GM12872 (cell line): Measurements from ENCODE around the gene DNPH1.

Source experiments
- TF ChIP-seq, protein P1 (sequence below): IDR thresholded peaks from 3 replicates; pipeline ENCODE4 v1.5.1; 2011; ENCODE audit warnings: low read depth, mild to moderate bottlenecking, low read length, moderate library complexity; ENCODE audit not compliant: insufficient read depth

DNPH1 gene

DNA sequence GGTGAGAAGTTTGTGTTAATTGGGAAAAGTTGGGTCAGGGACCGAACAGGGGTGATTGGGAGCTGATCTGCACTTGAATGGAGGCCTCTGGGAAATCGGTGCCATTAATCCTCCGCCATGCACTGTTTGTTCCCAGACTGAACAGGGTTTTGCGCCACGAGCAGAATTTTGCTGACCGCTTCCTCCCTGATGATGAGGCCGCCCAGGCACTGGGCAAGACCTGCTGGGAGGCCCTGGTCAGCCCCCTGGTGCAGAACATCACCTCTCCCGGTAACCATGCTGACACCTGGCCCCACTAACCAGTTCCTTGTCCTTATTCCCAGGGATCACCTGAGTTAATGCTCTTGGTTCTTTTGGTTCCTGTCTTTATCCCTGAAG lies 25.6 kb downstream of the DNPH1 start:
- TF ChIP-seq, protein P1, sequence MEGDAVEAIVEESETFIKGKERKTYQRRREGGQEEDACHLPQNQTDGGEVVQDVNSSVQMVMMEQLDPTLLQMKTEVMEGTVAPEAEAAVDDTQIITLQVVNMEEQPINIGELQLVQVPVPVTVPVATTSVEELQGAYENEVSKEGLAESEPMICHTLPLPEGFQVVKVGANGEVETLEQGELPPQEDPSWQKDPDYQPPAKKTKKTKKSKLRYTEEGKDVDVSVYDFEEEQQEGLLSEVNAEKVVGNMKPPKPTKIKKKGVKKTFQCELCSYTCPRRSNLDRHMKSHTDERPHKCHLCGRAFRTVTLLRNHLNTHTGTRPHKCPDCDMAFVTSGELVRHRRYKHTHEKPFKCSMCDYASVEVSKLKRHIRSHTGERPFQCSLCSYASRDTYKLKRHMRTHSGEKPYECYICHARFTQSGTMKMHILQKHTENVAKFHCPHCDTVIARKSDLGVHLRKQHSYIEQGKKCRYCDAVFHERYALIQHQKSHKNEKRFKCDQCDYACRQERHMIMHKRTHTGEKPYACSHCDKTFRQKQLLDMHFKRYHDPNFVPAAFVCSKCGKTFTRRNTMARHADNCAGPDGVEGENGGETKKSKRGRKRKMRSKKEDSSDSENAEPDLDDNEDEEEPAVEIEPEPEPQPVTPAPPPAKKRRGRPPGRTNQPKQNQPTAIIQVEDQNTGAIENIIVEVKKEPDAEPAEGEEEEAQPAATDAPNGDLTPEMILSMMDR: no peak

DNA sequence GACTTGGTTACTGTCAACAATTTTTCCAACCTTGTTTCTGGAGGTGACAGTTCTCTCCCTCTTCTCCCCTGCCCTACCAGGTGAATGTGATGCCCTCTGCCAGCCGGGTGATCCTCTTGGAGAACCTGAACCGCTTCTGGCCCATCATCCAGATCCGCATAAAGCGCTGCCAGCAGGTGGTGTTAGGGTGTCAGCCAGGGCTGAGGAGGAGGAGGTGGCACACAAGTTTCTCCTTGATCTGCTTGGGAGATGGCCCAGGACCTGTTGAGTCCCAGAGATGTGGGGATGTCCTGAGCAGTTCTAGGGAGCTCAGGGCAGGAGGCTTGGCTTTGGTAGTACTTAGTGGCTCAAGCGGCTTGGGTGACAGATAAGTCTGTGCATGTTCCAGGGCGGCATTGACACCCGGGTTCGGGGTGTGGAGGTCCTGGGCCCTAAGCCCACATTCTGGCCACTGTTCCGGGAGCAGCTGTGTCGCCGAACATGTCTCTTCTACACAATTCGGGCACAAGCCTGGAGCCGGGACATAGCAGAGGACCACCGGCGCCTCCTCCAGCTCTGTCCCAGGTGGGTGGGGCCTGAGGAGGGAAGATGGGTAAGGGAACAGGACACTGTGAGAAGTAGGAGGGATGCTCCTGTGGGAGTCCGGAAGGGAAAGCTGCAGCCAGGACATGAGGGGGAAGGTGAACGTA lies 26.1 kb downstream of the DNPH1 start:
- TF ChIP-seq, protein P1: no peak

DNA sequence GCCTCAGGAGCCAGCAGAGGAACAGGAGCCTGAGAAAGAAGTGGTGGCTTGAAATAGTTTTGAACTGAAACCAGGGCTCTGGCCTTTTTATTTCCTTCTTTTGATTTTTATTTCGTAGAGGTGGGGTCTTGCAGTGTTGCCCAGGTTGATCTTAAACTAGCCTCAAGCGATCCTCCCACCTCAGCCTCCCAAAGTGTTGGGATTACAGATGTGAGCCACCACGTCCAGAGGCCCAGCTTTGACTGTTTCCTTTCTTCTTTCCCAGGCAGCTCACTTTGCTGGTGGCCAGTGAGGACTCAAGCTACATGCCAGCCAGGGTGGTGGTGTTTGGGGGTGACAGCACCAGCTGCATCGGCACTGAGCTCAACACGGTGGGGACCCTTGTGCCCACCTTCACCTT lies 26.8 kb downstream of the DNPH1 start:
- TF ChIP-seq, protein P1: no peak

DNA sequence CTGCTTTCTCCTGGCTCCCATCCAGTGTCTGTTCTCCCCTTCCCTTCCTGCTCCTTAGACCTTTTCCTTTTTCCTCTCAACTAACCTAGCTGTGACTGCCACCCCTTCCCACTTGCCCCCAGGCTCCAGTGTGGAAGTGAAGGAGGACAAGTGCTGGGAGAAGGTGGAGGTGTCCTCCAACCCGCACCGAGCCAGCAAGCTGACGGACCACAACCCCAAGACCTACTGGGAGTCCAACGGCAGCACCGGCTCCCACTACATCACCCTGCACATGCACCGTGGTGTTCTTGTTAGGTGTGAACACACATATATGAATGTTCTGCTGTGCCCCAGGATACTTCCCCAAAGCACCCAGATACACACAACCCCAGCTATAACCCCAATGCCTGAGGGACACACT lies 28.7 kb downstream of the DNPH1 start:
- TF ChIP-seq, protein P1: no peak

DNA sequence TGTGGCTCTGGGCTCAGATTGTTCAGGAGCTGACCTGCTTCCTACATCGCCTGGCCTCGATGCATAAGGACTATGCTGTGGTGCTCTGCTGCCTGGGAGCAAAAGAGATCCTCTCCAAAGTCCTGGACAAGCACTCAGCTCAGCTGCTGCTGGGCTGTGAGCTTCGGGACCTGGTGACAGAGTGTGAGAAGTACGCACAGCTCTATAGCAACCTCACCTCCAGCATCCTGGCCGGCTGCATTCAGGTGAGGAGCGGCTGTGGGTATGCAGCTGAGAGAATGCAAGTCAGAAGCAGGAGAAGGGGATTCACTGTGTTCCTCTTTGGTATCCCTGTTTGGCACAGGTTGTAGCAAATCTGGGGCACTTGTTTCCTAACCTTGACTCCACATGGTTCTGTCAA lies 29.4 kb downstream of the DNPH1 start:
- TF ChIP-seq, protein P1: no peak

DNA sequence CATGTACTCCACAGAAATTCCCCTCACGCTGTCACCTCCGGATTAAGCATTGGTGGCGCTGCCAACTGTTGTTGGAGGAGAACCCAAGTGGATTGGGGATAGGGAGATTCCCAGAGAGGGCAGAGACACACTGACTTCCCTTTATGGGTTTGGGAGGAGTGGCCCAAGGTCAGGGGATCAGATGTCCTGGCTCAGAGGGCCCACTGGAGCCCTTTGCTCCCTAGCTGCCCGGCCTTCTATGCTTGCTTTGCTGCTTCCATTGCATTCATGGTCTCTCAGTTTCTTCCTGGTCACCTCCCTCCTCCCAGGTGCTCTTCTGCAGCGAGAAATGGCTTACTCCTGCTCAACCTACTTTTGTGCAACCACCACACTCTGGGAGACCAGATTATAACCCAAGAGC lies 32.9 kb downstream of the DNPH1 start:
- TF ChIP-seq, protein P1: no peak

DNA sequence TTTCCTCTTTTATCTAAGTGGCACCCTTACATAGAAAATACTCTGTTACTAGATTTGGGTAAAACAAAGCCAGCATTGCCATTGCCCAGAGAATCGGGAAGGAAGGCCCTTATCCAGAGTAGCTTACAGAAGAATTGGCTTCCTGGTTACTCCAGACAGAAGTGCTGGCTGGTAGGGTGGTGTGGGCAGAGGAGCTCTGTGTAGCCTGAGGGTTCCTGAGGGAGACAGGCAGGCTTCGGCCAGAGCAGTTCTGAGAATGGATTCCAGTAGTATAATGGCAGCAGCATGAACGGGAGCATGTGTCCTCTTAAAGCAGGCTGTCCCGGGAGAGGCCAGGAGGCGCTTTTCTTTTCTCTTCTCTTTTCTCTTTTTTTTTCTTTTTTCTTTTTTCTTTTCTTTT lies 35.4 kb downstream of the DNPH1 start:
- TF ChIP-seq, protein P1: no peak
